Head of caudate nucleus (tissue), 42 donors: ENCODE measurements around the gene CCSER1.
A peak's percentile ranks its signal among the peaks of the same experiment; 100 is the strongest.

Source experiments
- DNase-seq, 42 donors: peaks; one replicate each; pipeline versions ENCODE4 v3.0.0 to v3.0.0-alpha.2; 2020 to 2021; ENCODE audit warnings: mixed read lengths in 7 of 42
- intact Hi-C: fragments of 100-400 bp; cut with DNase I; formaldehyde crosslinking; loops from one replicate; pipeline ENCODE4 v1.15.0; 2022

The CCSER1 gene

GRCh38 chr4:90124276-90124675 lies 2.9 kb upstream of the CCSER1 start:
- DNase-seq, result no peak
- intact Hi-C loops, result no loop called here

GRCh38 chr4:90126805-90127204 lies 389 bp upstream of the CCSER1 start:
- peak in 4 of 42 donors; percentile 5 to 18 (median 12) for DNase-seq
- intact Hi-C loops, result no loop called here

GRCh38 chr4:90127706-90128345 lies 632 bp downstream of the CCSER1 start:
- peak in 16 of 42 donors; percentile 2 to 47 (median 16) for DNase-seq
- intact Hi-C loops, result no loop called here

- no peak for DNase-seq
- intact Hi-C loops, result no loop called here
Measured at GRCh38 chr4:90128961-90129495, 1.8 kb downstream of the CCSER1 start.

- intact Hi-C loops, result no loop called here
- no peak for DNase-seq
Measured at GRCh38 chr4:90130076-90130475, 2.9 kb downstream of the CCSER1 start.

- intact Hi-C loops, result no loop called here
- DNase-seq, result no peak
Measured at GRCh38 chr4:90137555-90137954, 10.4 kb downstream of the CCSER1 start.

GRCh38 chr4:90142081-90142480 lies 14.9 kb downstream of the CCSER1 start:
- no peak for DNase-seq
- intact Hi-C loops, result no loop called here

- no peak for DNase-seq
- intact Hi-C loops, result no loop called here
Measured at GRCh38 chr4:90145319-90145718, 18.1 kb downstream of the CCSER1 start.

GRCh38 chr4:90146306-90146705 lies 19.1 kb downstream of the CCSER1 start:
- DNase-seq, result no peak
- intact Hi-C loops, result no loop called here

GRCh38 chr4:90148574-90149148 lies 21.5 kb downstream of the CCSER1 start:
- no peak for DNase-seq
- intact Hi-C loops, result no loop called here

GRCh38 chr4:90152024-90152423 lies 24.8 kb downstream of the CCSER1 start:
- intact Hi-C loops, result no loop called here
- DNase-seq, result no peak

- DNase-seq, result no peak
- intact Hi-C loops, result no loop called here
Measured at GRCh38 chr4:90159193-90159592, 32.0 kb downstream of the CCSER1 start.

- intact Hi-C loops, result no loop called here
- no peak for DNase-seq
Measured at GRCh38 chr4:90160044-90160443, 32.9 kb downstream of the CCSER1 start.

GRCh38 chr4:90162566-90162965 lies 35.4 kb downstream of the CCSER1 start:
- intact Hi-C loops, result no loop called here
- DNase-seq, result no peak

- intact Hi-C loops, result no loop called here
- no peak for DNase-seq
Measured at GRCh38 chr4:90163872-90164271, 36.7 kb downstream of the CCSER1 start.

- DNase-seq, result no peak
- intact Hi-C loops, result no loop called here
Measured at GRCh38 chr4:90165883-90166282, 38.7 kb downstream of the CCSER1 start.

- intact Hi-C loops, result no loop called here
- no peak for DNase-seq
Measured at GRCh38 chr4:90171491-90171890, 44.3 kb downstream of the CCSER1 start.

- intact Hi-C loops, result no loop called here
- no peak for DNase-seq
Measured at GRCh38 chr4:90174621-90175023, 47.4 kb downstream of the CCSER1 start.

- intact Hi-C loops, result no loop called here
- DNase-seq, result no peak
Measured at GRCh38 chr4:90181644-90182043, 54.5 kb downstream of the CCSER1 start.

- intact Hi-C loops, result no loop called here
- DNase-seq, result no peak
Measured at GRCh38 chr4:90183254-90183653, 56.1 kb downstream of the CCSER1 start.

- intact Hi-C loops, result no loop called here
- DNase-seq, result no peak
Measured at GRCh38 chr4:90184560-90184959, 57.4 kb downstream of the CCSER1 start.
